GM12874 (cell line): ENCODE measurements around the gene AMN1.

Source experiments
- TF ChIP-seq, protein P1 (sequence below): IDR thresholded peaks from 2 replicates; pipeline ENCODE4 v1.5.1; 2011; ENCODE audit warnings: low read depth, mild to moderate bottlenecking, control low read depth, low read length, moderate library complexity; ENCODE audit not compliant: insufficient read depth

AMN1 gene

GRCh38 chr12:31759632-31760459 is 31.0 kb upstream of the AMN1 start:
- TF ChIP-seq, protein P1, sequence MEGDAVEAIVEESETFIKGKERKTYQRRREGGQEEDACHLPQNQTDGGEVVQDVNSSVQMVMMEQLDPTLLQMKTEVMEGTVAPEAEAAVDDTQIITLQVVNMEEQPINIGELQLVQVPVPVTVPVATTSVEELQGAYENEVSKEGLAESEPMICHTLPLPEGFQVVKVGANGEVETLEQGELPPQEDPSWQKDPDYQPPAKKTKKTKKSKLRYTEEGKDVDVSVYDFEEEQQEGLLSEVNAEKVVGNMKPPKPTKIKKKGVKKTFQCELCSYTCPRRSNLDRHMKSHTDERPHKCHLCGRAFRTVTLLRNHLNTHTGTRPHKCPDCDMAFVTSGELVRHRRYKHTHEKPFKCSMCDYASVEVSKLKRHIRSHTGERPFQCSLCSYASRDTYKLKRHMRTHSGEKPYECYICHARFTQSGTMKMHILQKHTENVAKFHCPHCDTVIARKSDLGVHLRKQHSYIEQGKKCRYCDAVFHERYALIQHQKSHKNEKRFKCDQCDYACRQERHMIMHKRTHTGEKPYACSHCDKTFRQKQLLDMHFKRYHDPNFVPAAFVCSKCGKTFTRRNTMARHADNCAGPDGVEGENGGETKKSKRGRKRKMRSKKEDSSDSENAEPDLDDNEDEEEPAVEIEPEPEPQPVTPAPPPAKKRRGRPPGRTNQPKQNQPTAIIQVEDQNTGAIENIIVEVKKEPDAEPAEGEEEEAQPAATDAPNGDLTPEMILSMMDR: no peak

DNA sequence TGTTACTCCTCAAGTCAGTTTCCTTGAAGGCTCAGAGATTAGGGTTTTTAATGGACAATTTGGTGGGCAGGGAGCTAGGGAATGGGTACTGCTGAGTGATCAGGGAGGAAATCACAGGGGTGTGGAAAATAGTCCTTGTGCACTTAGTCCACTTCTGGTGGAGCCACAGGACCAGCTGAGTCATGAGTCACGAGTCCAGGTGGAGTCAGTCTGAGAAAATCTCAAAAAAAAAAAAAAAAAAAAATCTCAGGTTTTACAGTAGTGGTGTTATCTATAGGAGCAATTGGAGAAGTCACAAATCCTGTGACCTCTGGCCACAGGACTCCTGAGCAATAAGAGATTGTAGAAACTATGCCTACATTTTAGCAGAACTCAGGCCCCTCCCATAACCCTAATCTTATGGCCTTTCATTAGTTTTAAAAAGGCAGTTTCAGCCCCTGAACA is 28.2 kb upstream of the AMN1 start:
- TF ChIP-seq, protein P1: no peak

DNA sequence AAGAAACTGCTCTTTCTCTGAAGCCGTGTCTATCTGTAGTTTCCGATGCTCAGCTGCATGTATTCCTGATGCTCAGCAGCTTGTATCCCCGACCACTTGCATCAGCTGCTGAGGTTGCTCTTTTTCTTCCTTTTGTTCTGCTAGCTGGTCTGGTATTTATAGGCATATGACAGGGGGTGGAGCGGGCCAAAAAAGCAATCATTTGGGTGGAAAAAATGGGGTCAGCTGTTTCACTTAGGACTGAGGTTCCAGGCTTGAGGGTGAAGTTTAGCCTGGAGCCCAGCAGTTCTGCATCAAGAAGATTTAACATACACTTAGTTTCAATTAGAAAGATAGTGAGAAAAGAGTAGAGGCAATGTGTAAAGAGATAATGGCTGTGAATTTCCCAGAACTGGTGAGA is 23.6 kb upstream of the AMN1 start:
- TF ChIP-seq, protein P1: no peak

GRCh38 chr12:31751085-31751484 is 22.3 kb upstream of the AMN1 start:
- TF ChIP-seq, protein P1: no peak

GRCh38 chr12:31750747-31751039 is 21.9 kb upstream of the AMN1 start:
- TF ChIP-seq, protein P1: no peak

- TF ChIP-seq, protein P1: no peak
Observed at GRCh38 chr12:31749024-31749704, 20.3 kb upstream of the AMN1 start.

GRCh38 chr12:31745242-31745641 is 16.4 kb upstream of the AMN1 start:
- TF ChIP-seq, protein P1: no peak
